HG02588 (cell line): ENCODE data around the gene PRKAR2B.
"Not testable (repeated sequence)": the region's sequence is repeated elsewhere in the genome, so short reads cannot be mapped to it uniquely, and the experiment has no call there.

Experiments used
- ATAC-seq: cut with Tn5 transposase; IDR thresholded peaks from one replicate; pipeline ENCODE4 v1.9.1; 2021; ENCODE audit warnings: mild to moderate bottlenecking, moderate library complexity; ENCODE audit not compliant: unreplicated experiment

PRKAR2B gene

GRCh38 chr7:107047902-107048782 lies 3.6 kb downstream of the PRKAR2B start:
- ATAC-seq, result no peak

- no peak for ATAC-seq
Observed at GRCh38 chr7:107048783-107049418, 4.4 kb downstream of the PRKAR2B start.

GRCh38 chr7:107049480-107049879 lies 5.0 kb downstream of the PRKAR2B start:
- ATAC-seq, result no peak

- no peak for ATAC-seq
Observed at GRCh38 chr7:107049971-107050532, 5.5 kb downstream of the PRKAR2B start.

- ATAC-seq, result no peak
Observed at GRCh38 chr7:107051376-107051775, 6.9 kb downstream of the PRKAR2B start.

- not testable (repeated sequence) for ATAC-seq
Observed at GRCh38 chr7:107054965-107055364, 10.5 kb downstream of the PRKAR2B start.

GRCh38 chr7:107056058-107056457 lies 11.6 kb downstream of the PRKAR2B start:
- not testable (repeated sequence) for ATAC-seq

- ATAC-seq, result no peak
Observed at GRCh38 chr7:107056728-107057473, 12.4 kb downstream of the PRKAR2B start.

- ATAC-seq, result no peak
Observed at GRCh38 chr7:107057474-107057833, 12.9 kb downstream of the PRKAR2B start.

GRCh38 chr7:107059468-107059867 lies 15.0 kb downstream of the PRKAR2B start:
- ATAC-seq, result no peak

GRCh38 chr7:107063245-107064120 lies 19.0 kb downstream of the PRKAR2B start:
- no peak for ATAC-seq

GRCh38 chr7:107064255-107064654 lies 19.8 kb downstream of the PRKAR2B start:
- no peak for ATAC-seq

GRCh38 chr7:107065929-107066247 lies 21.4 kb downstream of the PRKAR2B start:
- no peak for ATAC-seq

- no peak for ATAC-seq
Observed at GRCh38 chr7:107068156-107068555, 23.7 kb downstream of the PRKAR2B start.

GRCh38 chr7:107069457-107069856 lies 25.0 kb downstream of the PRKAR2B start:
- ATAC-seq, result no peak

- no peak for ATAC-seq
Observed at GRCh38 chr7:107070710-107071109, 26.2 kb downstream of the PRKAR2B start.

- no peak for ATAC-seq
Observed at GRCh38 chr7:107071129-107071528, 26.6 kb downstream of the PRKAR2B start.

- no peak for ATAC-seq
Observed at GRCh38 chr7:107072133-107072532, 27.6 kb downstream of the PRKAR2B start.

- ATAC-seq, result no peak
Observed at GRCh38 chr7:107075863-107076574, 31.5 kb downstream of the PRKAR2B start.
